HEK293 (cell line): Measurements from ENCODE around the gene EBF3.

Source experiments
- CTCF ChIA-PET: fragments of 350-600 bp; formaldehyde crosslinking; extraction: SDS; loops from one replicate; lab custom pipeline; 2021; ENCODE audit warnings: antibody characterized with exemption; lab: Yijun Ruan, JAX
- POLR2A ChIA-PET: fragments of 300-600 bp; formaldehyde crosslinking; extraction: SDS; loops from one replicate; lab custom pipeline; 2020; ENCODE audit warnings: antibody characterized with exemption, inconsistent platforms; lab: Yijun Ruan, JAX
- H3K27ac ChIP-seq: fragments of 200-500 bp; sonication (Bioruptor generic); 2 replicates; pipeline ENCODE4 v1.5.1; 2014; ENCODE audit warnings: low read depth, low read length, control low read depth, inconsistent platforms; ENCODE audit errors: extremely low read depth
- H3K36me3 ChIP-seq, 2 experiments: fragments of 200-500 bp in 1 of 2; sonication (Bioruptor generic) in 1 of 2; 1 replicate in 1 of 2; 2 replicates in 1 of 2; pipeline ENCODE4 v1.5.1; 2014 to 2017; ENCODE audit warnings: inconsistent platforms in 2 of 2, low read length in 2 of 2; ENCODE audit not compliant: control insufficient read depth in 2 of 2, insufficient read depth in 1 of 2
- H3K4me1 ChIP-seq: fragments of 200-500 bp; sonication (Bioruptor generic); 2 replicates; pipeline ENCODE4 v1.5.1; 2014; ENCODE audit warnings: mild to moderate bottlenecking, low read length, inconsistent platforms; ENCODE audit not compliant: control insufficient read depth, insufficient read depth
- H3K4me3 ChIP-seq: 2 replicates; pipeline ENCODE4 v1.5.1; 2011; ENCODE audit warnings: low read depth, mild to moderate bottlenecking, control low read depth, low read length, moderate library complexity
- H3K9me3 ChIP-seq: fragments of 200-500 bp; sonication (Bioruptor generic); 2 replicates; pipeline ENCODE4 v1.5.1; 2014; ENCODE audit warnings: low read depth, low read length, inconsistent platforms; ENCODE audit not compliant: control insufficient read depth, insufficient read depth
- BCL11A ChIP-seq: fragments of 450-650 bp; formaldehyde crosslinking; IDR thresholded peaks from 2 replicates; pipeline ENCODE4 v1.5.1; 2016; ENCODE audit warnings: low read depth, missing biosample characterization, missing genetic modification characterization
- CTCF ChIP-seq: fragments of 450-650 bp; formaldehyde crosslinking; IDR thresholded peaks from 2 replicates; pipeline ENCODE4 v1.5.1; 2016; ENCODE audit warnings: missing biosample characterization, missing genetic modification characterization
- EGR2 ChIP-seq: fragments of 450-650 bp; formaldehyde crosslinking; IDR thresholded peaks from 2 replicates; pipeline ENCODE4 v1.5.1; 2016; ENCODE audit warnings: low read depth, missing biosample characterization, missing genetic modification characterization
- TCF7L2 ChIP-seq: IDR thresholded peaks from 2 replicates; pipeline ENCODE4 v1.6.1; 2011; ENCODE audit warnings: low read depth, mild to moderate bottlenecking, inconsistent platforms, low read length, moderate library complexity, borderline replicate concordance
- WT1 ChIP-seq: fragments of 450-650 bp; formaldehyde crosslinking; IDR thresholded peaks from 2 replicates; pipeline ENCODE4 v1.5.1; 2016; ENCODE audit warnings: missing biosample characterization, missing genetic modification characterization
- YY1 ChIP-seq: fragments of 450-650 bp; formaldehyde crosslinking; IDR thresholded peaks from 2 replicates; pipeline ENCODE4 v1.5.1; 2018; ENCODE audit warnings: missing biosample characterization, missing genetic modification characterization
- ZBTB6 ChIP-seq: fragments of 450-650 bp; formaldehyde crosslinking; IDR thresholded peaks from 2 replicates; pipeline ENCODE4 v1.5.1; 2017; ENCODE audit warnings: missing biosample characterization, missing genetic modification characterization
- ZFHX2 ChIP-seq: fragments of 450-650 bp; formaldehyde crosslinking; conservative IDR thresholded peaks from 2 replicates; pipeline ENCODE4 v1.5.1; 2016; ENCODE audit warnings: missing biosample characterization, missing genetic modification characterization
- ZIC2 ChIP-seq: fragments of 450-650 bp; formaldehyde crosslinking; IDR thresholded peaks from 2 replicates; pipeline ENCODE4 v1.5.1; 2016; ENCODE audit warnings: missing biosample characterization, missing genetic modification characterization
- ZNF211 ChIP-seq: fragments of 450-650 bp; formaldehyde crosslinking; IDR thresholded peaks from 2 replicates; pipeline ENCODE4 v1.5.1; 2016; ENCODE audit warnings: low read depth, missing biosample characterization, missing genetic modification characterization
- ZNF266 ChIP-seq: fragments of 450-650 bp; formaldehyde crosslinking; IDR thresholded peaks from 2 replicates; pipeline ENCODE4 v1.5.1; 2016; ENCODE audit warnings: missing biosample characterization, missing genetic modification characterization, low read depth
- ZNF292 ChIP-seq: fragments of 450-650 bp; formaldehyde crosslinking; IDR thresholded peaks from 2 replicates; pipeline ENCODE4 v1.5.1; 2016; ENCODE audit warnings: low read depth, missing biosample characterization, missing genetic modification characterization, borderline replicate concordance
- ZNF311 ChIP-seq: fragments of 450-650 bp; formaldehyde crosslinking; IDR thresholded peaks from 2 replicates; pipeline ENCODE4 v1.5.1; 2017; ENCODE audit warnings: missing biosample characterization, missing genetic modification characterization, borderline replicate concordance
- ZNF391 ChIP-seq: fragments of 450-650 bp; formaldehyde crosslinking; IDR thresholded peaks from 2 replicates; pipeline ENCODE4 v1.5.1; 2016; ENCODE audit warnings: low read depth, missing biosample characterization, missing genetic modification characterization, borderline replicate concordance
- ZNF501 ChIP-seq: fragments of 450-650 bp; formaldehyde crosslinking; IDR thresholded peaks from 2 replicates; pipeline ENCODE4 v1.5.1; 2016; ENCODE audit warnings: missing biosample characterization, missing genetic modification characterization
- ZNF530 ChIP-seq: fragments of 450-650 bp; formaldehyde crosslinking; IDR thresholded peaks from 2 replicates; pipeline ENCODE4 v1.5.1; 2016; ENCODE audit warnings: low read depth, missing biosample characterization, missing genetic modification characterization
- ZNF571 ChIP-seq: fragments of 450-650 bp; formaldehyde crosslinking; IDR thresholded peaks from 2 replicates; pipeline ENCODE4 v1.5.0; 2017; ENCODE audit warnings: missing biosample characterization, missing genetic modification characterization
- ZNF670 ChIP-seq: fragments of 450-650 bp; formaldehyde crosslinking; IDR thresholded peaks from 2 replicates; pipeline ENCODE4 v1.5.1; 2016; ENCODE audit warnings: missing biosample characterization, missing genetic modification characterization, low read depth
- ZNF76 ChIP-seq: fragments of 450-650 bp; formaldehyde crosslinking; IDR thresholded peaks from 2 replicates; pipeline ENCODE4; 2016; ENCODE audit warnings: low read depth, missing biosample characterization, missing genetic modification characterization, borderline replicate concordance
- ZNF776 ChIP-seq: fragments of 450-650 bp; formaldehyde crosslinking; IDR thresholded peaks from 2 replicates; pipeline ENCODE4 v1.5.0; 2017; ENCODE audit warnings: missing biosample characterization, missing genetic modification characterization, borderline replicate concordance
- ZNF792 ChIP-seq: fragments of 450-650 bp; formaldehyde crosslinking; IDR thresholded peaks from 2 replicates; pipeline ENCODE4 v1.5.1; 2016; ENCODE audit warnings: missing biosample characterization, missing genetic modification characterization
- ZNF837 ChIP-seq: fragments of 450-650 bp; formaldehyde crosslinking; IDR thresholded peaks from 2 replicates; pipeline ENCODE4 v1.5.1; 2016; ENCODE audit warnings: missing biosample characterization, missing genetic modification characterization
- TF ChIP-seq, protein P1 (sequence below): fragments of 450-650 bp; formaldehyde crosslinking; IDR thresholded peaks from 2 replicates; pipeline ENCODE4 v1.5.1; 2016; ENCODE audit warnings: missing biosample characterization, missing genetic modification characterization
- TF ChIP-seq, protein P2 (sequence below): fragments of 450-650 bp; formaldehyde crosslinking; IDR thresholded peaks from 2 replicates; pipeline ENCODE4 v1.5.1; 2017; ENCODE audit warnings: missing biosample characterization, missing genetic modification characterization

Gene EBF3

GRCh38 chr10:129940617-129941198 is 23.4 kb downstream of the EBF3 start:
- ChIA-PET CTCF (interaction anchor here (0.6 kb wide), 1 partner anchor 16 kb away, joined by 3 read pairs; no protein-coding TSS in a partner anchor), POLR2A (no interaction called here)
- Histone ChIP-seq H3K4me1 (0 out of 2 replicates have a peak, but pooled peaks cover 2% of the 10 kb centered on the region), H3K27ac (no peak overlapping the region), H3K4me3 (no peak overlapping the region), H3K9me3 (no peaks in the 10 kb centered on the region), H3K36me3 (no peaks in the 10 kb centered on the region; a peak in 1 of 3 replicates)
- TF ChIP-seq ZNF76 (tag by site-specific recombination) (no peak), ZFHX2 (peak; percentile 95), EGR2 (tag by site-specific recombination) (peak; percentile 96)

GRCh38 chr10:129939416-129940275 is 24.4 kb downstream of the EBF3 start:
- H3K36me3 ChIP-seq, result no peaks in the 10 kb centered on the region; a peak in 1 of 3 replicates
- H3K9me3 ChIP-seq, result no peaks in the 10 kb centered on the region
- H3K4me3 ChIP-seq, result no peak overlapping the region
- CTCF ChIA-PET, result no interaction called here
- TF ChIP-seq ZNF670 (tag by site-specific recombination) (no peak), ZIC2 (no peak), WT1 (no peak), BCL11A (tag by site-specific recombination) (no peak), ZNF571 (no peak), ZNF211 (tag by site-specific recombination) (no peak)
- TF ChIP-seq, protein P1, sequence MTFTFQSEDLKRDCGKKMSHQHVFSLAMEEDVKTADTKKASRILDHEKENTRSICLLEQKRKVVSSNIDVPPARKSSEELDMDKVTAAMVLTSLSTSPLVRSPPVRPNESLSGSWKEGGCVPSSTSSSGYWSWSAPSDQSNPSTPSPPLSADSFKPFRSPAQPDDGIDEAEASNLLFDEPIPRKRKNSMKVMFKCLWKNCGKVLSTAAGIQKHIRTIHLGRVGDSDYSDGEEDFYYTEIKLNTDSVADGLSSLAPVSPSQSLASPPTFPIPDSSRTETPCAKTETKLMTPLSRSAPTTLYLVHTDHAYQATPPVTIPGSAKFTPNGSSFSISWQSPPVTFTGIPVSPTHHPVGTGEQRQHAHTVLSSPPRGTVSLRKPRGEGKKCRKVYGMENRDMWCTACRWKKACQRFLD (tag by site-specific recombination), result no peak
- TF ChIP-seq, all 188 proteins: peak for 0
- Histone ChIP-seq H3K4me1 (0 out of 2 replicates have a peak, but pooled peaks cover 2% of the 10 kb centered on the region), H3K27ac (no peak overlapping the region)
- POLR2A ChIA-PET, result no interaction called here

- CTCF ChIA-PET, result interaction anchor here (0.6 kb wide), 1 partner anchor 489 kb away, joined by 3 read pairs; no protein-coding TSS in a partner anchor
- Histone ChIP-seq H3K4me3 (no peak overlapping the region), H3K4me1 (0 out of 2 replicates have a peak, but pooled peaks cover 2% of the 10 kb centered on the region), H3K36me3 (no peaks in the 10 kb centered on the region; a peak in 1 of 3 replicates), H3K27ac (no peak overlapping the region), H3K9me3 (no peaks in the 10 kb centered on the region)
- POLR2A ChIA-PET, result no interaction called here
- no peak for TF ChIP-seq YY1
- TF ChIP-seq ZNF391 (tag by site-specific recombination), result no peak
- TF ChIP-seq ZNF837 (tag by site-specific recombination), result no peak
- TF ChIP-seq ZNF501 (tag by site-specific recombination), result no peak
- no peak for TF ChIP-seq CTCF (tag by site-specific recombination)
- TF ChIP-seq ZNF792, result no peak
- no peak for TF ChIP-seq ZNF776 (tag by site-specific recombination)
- TF ChIP-seq, protein P2, sequence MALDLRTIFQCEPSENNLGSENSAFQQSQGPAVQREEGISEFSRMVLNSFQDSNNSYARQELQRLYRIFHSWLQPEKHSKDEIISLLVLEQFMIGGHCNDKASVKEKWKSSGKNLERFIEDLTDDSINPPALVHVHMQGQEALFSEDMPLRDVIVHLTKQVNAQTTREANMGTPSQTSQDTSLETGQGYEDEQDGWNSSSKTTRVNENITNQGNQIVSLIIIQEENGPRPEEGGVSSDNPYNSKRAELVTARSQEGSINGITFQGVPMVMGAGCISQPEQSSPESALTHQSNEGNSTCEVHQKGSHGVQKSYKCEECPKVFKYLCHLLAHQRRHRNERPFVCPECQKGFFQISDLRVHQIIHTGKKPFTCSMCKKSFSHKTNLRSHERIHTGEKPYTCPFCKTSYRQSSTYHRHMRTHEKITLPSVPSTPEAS (tag by site-specific recombination), result no peak
- TF ChIP-seq ZNF76 (tag by site-specific recombination), result no peak
- no peak for TF ChIP-seq ZBTB6 (tag by site-specific recombination)
- no peak for TF ChIP-seq TCF7L2
- no peak for TF ChIP-seq ZNF311 (tag by site-specific recombination)
- TF ChIP-seq ZNF266 (tag by site-specific recombination), result no peak
- no peak for TF ChIP-seq ZNF530 (tag by site-specific recombination)
- TF ChIP-seq ZNF292 (tag by site-specific recombination), result no peak
Observed at GRCh38 chr10:129938460-129938859, 25.6 kb downstream of the EBF3 start.
